NCI-H1092 treated with DMSO at 0.1 percent for 48 hours (cell line): ENCODE results near the gene RND3.

Experiments used
- DNase-seq: peaks from one replicate; lab custom pipeline; 2025; lab: John Stamatoyannopoulos, UW

RND3 gene

GRCh38 chr2:150487537-150488429, at the start of gene RND3:
Gene RND3, minus strand, starts transcription at chr2:150487667. Its CDS starts 250 bp downstream, at chr2:150487417.
- DNase-seq: peak; percentile 91

- DNase-seq: no peak
Observed at GRCh38 chr2:150535176-150535575, 47.7 kb upstream of the RND3 start.

- DNase-seq: no peak
Observed at GRCh38 chr2:150532879-150533278, 45.4 kb upstream of the RND3 start.

GRCh38 chr2:150532020-150532419, 44.6 kb upstream of the RND3 start:
- DNase-seq: no peak

- no peak for DNase-seq
Observed at GRCh38 chr2:150531591-150531990, 44.1 kb upstream of the RND3 start.

GRCh38 chr2:150530168-150530567, 42.7 kb upstream of the RND3 start:
- no peak for DNase-seq

- DNase-seq: no peak
Observed at GRCh38 chr2:150528861-150529801, 41.7 kb upstream of the RND3 start.

- no peak for DNase-seq
Observed at GRCh38 chr2:150526827-150527226, 39.4 kb upstream of the RND3 start.

GRCh38 chr2:150526006-150526405, 38.5 kb upstream of the RND3 start:
- DNase-seq: no peak

GRCh38 chr2:150522269-150522668, 34.8 kb upstream of the RND3 start:
- no peak for DNase-seq

GRCh38 chr2:150520887-150521664, 33.6 kb upstream of the RND3 start:
- no peak for DNase-seq

- DNase-seq: no peak
Observed at GRCh38 chr2:150520033-150520432, 32.6 kb upstream of the RND3 start.

GRCh38 chr2:150517951-150518680, 30.6 kb upstream of the RND3 start:
- DNase-seq: no peak

- no peak for DNase-seq
Observed at GRCh38 chr2:150513647-150514046, 26.2 kb upstream of the RND3 start.

GRCh38 chr2:150508497-150509137, 21.1 kb upstream of the RND3 start:
- DNase-seq: no peak

- no peak for DNase-seq
Observed at GRCh38 chr2:150507071-150507470, 19.6 kb upstream of the RND3 start.

GRCh38 chr2:150505178-150505577, 17.7 kb upstream of the RND3 start:
- DNase-seq: no peak

- DNase-seq: no peak
Observed at GRCh38 chr2:150495993-150496627, 8.6 kb upstream of the RND3 start.

GRCh38 chr2:150495001-150495400, 7.5 kb upstream of the RND3 start:
- no peak for DNase-seq

GRCh38 chr2:150494234-150494945, 6.9 kb upstream of the RND3 start:
- no peak for DNase-seq
